GM19467 (cell line): Measurements from ENCODE around the gene SLC16A4.

Experiments
- ATAC-seq: cut with Tn5 transposase; IDR thresholded peaks from one replicate; pipeline ENCODE4 v1.9.1; 2021; ENCODE audit warnings: mild to moderate bottlenecking, moderate library complexity; ENCODE audit not compliant: unreplicated experiment

SLC16A4 gene

DNA sequence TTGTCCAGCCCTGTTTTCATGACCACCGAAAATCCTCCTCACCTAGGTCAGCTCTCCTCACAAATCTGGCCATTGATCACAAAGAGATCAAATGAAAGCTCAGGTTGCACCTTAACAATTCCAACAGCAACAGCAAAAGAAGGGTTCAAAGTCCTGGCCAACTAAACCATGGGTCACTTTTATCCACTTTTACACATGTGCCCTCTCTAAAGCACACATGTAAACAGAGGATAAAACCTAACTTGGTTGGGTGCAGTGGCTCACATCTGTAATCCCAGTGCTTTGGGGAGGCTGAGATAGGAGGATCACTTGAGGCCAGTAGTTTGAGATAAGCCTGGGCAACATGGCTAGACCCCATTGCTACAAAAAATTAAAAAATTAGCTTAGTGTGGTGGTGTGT lies 55.6 kb downstream of the SLC16A4 start:
- no peak for ATAC-seq

- no peak for ATAC-seq
Observed at GRCh38 chr1:110328700-110329099, 62.1 kb downstream of the SLC16A4 start.

DNA sequence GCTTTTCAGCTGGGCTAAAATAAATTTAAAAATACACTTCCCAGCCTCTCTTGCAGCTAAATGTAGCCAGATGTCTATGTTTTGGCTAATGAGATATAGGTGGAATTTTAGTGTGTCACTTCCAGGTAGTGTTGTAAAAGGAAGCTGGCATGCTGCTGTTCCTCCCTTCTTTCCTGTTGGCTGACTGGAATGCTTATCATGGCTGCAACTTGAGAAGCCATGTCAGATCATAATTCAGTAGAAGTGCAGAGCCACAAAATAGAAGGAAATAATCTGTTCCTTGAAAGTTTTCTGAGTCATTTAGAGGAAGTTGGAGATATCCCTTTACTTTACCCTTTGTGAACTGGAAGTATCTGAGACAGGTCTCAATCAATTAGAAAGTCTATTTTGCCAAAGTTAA lies 62.6 kb downstream of the SLC16A4 start:
- ATAC-seq, result no peak

DNA sequence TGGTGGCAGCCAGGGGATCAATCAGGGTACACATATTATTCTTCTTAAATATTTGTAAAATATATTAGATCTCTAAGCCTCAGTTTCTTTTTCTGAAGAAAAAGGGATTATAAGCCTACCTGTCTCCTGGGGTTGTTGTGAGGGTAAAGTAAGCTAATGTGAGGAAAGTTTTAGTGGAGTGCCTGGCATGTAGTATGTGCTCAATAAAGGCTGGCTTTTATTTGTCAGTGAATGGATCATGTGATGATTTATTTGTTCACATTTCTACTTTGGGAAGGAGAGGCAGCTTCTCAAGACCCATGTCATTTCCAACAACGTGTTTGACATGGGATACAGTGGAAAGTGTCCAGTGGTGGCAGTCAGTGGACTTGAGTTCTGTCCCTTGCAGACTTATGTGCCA lies 64.0 kb downstream of the SLC16A4 start:
- no peak for ATAC-seq

DNA sequence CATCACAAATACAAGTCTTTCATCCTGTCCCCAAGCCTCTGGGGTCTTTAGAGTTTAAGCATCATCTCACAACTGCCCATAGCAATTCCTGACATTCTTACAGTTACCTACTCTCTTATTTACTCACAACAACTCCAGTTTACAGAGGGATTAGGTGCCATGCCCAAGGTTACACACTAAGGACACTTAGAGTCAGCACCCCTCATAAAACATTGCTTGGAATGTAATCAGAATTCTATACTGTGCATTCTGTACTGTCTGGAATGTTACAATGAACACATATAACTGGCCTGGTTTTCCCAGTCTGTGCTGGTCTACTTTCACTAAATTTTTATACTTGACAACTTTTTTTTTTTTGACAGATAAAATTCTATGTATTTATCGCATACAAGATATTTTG lies 66.2 kb downstream of the SLC16A4 start:
- no peak for ATAC-seq

GRCh38 chr1:110321846-110322245 lies 69.0 kb downstream of the SLC16A4 start:
- no peak for ATAC-seq

- no peak for ATAC-seq
Observed at GRCh38 chr1:110321045-110321444, 69.8 kb downstream of the SLC16A4 start.

GRCh38 chr1:110320168-110320518 lies 70.7 kb downstream of the SLC16A4 start:
- ATAC-seq, result no peak

GRCh38 chr1:110319332-110320167 lies 71.3 kb downstream of the SLC16A4 start:
- no peak for ATAC-seq

GRCh38 chr1:110318046-110318445 lies 72.8 kb downstream of the SLC16A4 start:
- ATAC-seq, result no peak

GRCh38 chr1:110316735-110317134 lies 74.1 kb downstream of the SLC16A4 start:
- ATAC-seq, result no peak
